ENCODE data around the gene MBNL1.
"Not testable (repeated sequence)": the region's sequence is repeated elsewhere in the genome, so short reads cannot be mapped to it uniquely, and the experiment has no call there.

The MBNL1 gene

GRCh38 chr3:152355744-152356665, 87.3 kb downstream of the MBNL1 start:
- no peak for DNase-seq

GRCh38 chr3:152356870-152357276, 88.1 kb downstream of the MBNL1 start:
- no peak for DNase-seq

- DNase-seq, result no peak
Measured at GRCh38 chr3:152357587-152357986, 88.9 kb downstream of the MBNL1 start.

- no peak for DNase-seq
Measured at GRCh38 chr3:152359385-152360248, 90.9 kb downstream of the MBNL1 start.

- no peak for DNase-seq
Measured at GRCh38 chr3:152360302-152360701, 91.6 kb downstream of the MBNL1 start.

- DNase-seq, result no peak
Measured at GRCh38 chr3:152360966-152361365, 92.2 kb downstream of the MBNL1 start.

GRCh38 chr3:152362086-152362485, 93.4 kb downstream of the MBNL1 start:
- no peak for DNase-seq

GRCh38 chr3:152364237-152364636, 95.5 kb downstream of the MBNL1 start:
- DNase-seq, result no peak

GRCh38 chr3:152365126-152365525, 96.4 kb downstream of the MBNL1 start:
- no peak for DNase-seq

GRCh38 chr3:152365766-152366593, 97.3 kb downstream of the MBNL1 start:
- no peak for DNase-seq

- DNase-seq, result not testable (repeated sequence)
Measured at GRCh38 chr3:152367192-152367591, 98.5 kb downstream of the MBNL1 start.

- DNase-seq, result not testable (repeated sequence)
Measured at GRCh38 chr3:152372633-152373032, 103.9 kb downstream of the MBNL1 start.

GRCh38 chr3:152373379-152373778, 104.7 kb downstream of the MBNL1 start:
- no peak for DNase-seq

- no peak for DNase-seq
Measured at GRCh38 chr3:152374262-152374990, 105.7 kb downstream of the MBNL1 start.

GRCh38 chr3:152375546-152375945, 106.8 kb downstream of the MBNL1 start:
- no peak for DNase-seq

- peak; percentile 70 for DNase-seq
Measured at GRCh38 chr3:152376351-152377183, 107.8 kb downstream of the MBNL1 start.

- DNase-seq, result no peak
Measured at GRCh38 chr3:152377184-152377570, 108.4 kb downstream of the MBNL1 start.

GRCh38 chr3:152379415-152380042, 110.8 kb downstream of the MBNL1 start:
- DNase-seq, result no peak

GRCh38 chr3:152380043-152380442, 111.3 kb downstream of the MBNL1 start:
- DNase-seq, result peak; percentile 27

GRCh38 chr3:152381881-152382295, 113.2 kb downstream of the MBNL1 start:
- no peak for DNase-seq

Measured in hematopoietic multipotent progenitor cell treated with erythropoietin and hydrocortisone succinate and interleukin-3 and kit ligand, for 6 days (in vitro differentiated cells).